Measurements from ENCODE around the gene ACBD6. TPM values are rescaled to one million over a fixed set of nuclear protein-coding genes. Genes with fewer than 3 reads are reported as not detected.

The ACBD6 gene
- total RNA-seq, 2 donors from 2014 or later, result 41.9 to 50.0 TPM

- Histone ChIP-seq H3K27ac (no peak overlapping the region), H3K27me3 (replicated peaks; ENCODE audit: insufficient read depth) (no peaks in the 10 kb centered on the region), H3K4me1 (replicated peaks) (no peaks in the 10 kb centered on the region), H3K4me3 (no peak overlapping the region), H3K36me3 (no peaks in the 10 kb centered on the region), H3K9me3 (no peaks in the 10 kb centered on the region)
- no peak for DNase-seq (ENCODE audit: low spot score)
- TF ChIP-seq POLR2AphosphoS5 (IDR thresholded peaks at IDR 0.05) (no peak), POLR2A (IDR thresholded peaks at IDR 0.05) (no peak), CTCF (IDR thresholded peaks at IDR 0.05) (no peak)
- WGBS, result 33% methylated on average over 1 of the region's 1 CpG
- intact Hi-C loops (cut with DNase I), result no loop called here
These were observed 143.7 kb downstream of the ACBD6 start for GRCh38 chr1:180358649-180359048.

- Histone ChIP-seq H3K36me3 (no peaks in the 10 kb centered on the region), H3K27ac (no peak overlapping the region), H3K27me3 (replicated peaks; ENCODE audit: insufficient read depth) (no peaks in the 10 kb centered on the region), H3K4me1 (replicated peaks) (no peaks in the 10 kb centered on the region), H3K4me3 (no peak overlapping the region), H3K9me3 (no peaks in the 10 kb centered on the region)
- TF ChIP-seq POLR2A (IDR thresholded peaks at IDR 0.05), result no peak
- no peak for TF ChIP-seq CTCF (IDR thresholded peaks at IDR 0.05)
- TF ChIP-seq POLR2AphosphoS5 (IDR thresholded peaks at IDR 0.05), result no peak
- intact Hi-C loops (cut with DNase I), result no loop called here
- no peak for DNase-seq (ENCODE audit: low spot score)
- WGBS, result 93% methylated on average over 2 of the region's 2 CpGs
These were observed 148.4 kb downstream of the ACBD6 start for GRCh38 chr1:180353945-180354344.

GRCh38 chr1:180352588-180352987 lies 149.8 kb downstream of the ACBD6 start:
- no peak for TF ChIP-seq CTCF (IDR thresholded peaks at IDR 0.05)
- no peak for TF ChIP-seq POLR2A (IDR thresholded peaks at IDR 0.05)
- TF ChIP-seq POLR2AphosphoS5 (IDR thresholded peaks at IDR 0.05), result no peak
- Histone ChIP-seq H3K27me3 (replicated peaks; ENCODE audit: insufficient read depth) (no peaks in the 10 kb centered on the region), H3K27ac (no peak overlapping the region), H3K4me3 (no peak overlapping the region), H3K9me3 (no peaks in the 10 kb centered on the region), H3K4me1 (replicated peaks) (no peaks in the 10 kb centered on the region), H3K36me3 (no peaks in the 10 kb centered on the region)
- intact Hi-C loops (cut with DNase I), result no loop called here
- 67% methylated on average over 2 of the region's 2 CpGs for WGBS
- no peak for DNase-seq (ENCODE audit: low spot score)

- intact Hi-C loops (cut with DNase I), result no loop called here
- H3K27me3 ChIP-seq (replicated peaks; ENCODE audit: insufficient read depth), result no peaks in the 10 kb centered on the region
- H3K27ac ChIP-seq, result no peak overlapping the region
- no peak overlapping the region for H3K4me3 ChIP-seq
- no peak for DNase-seq (ENCODE audit: low spot score)
- 83% methylated on average over 4 of the region's 4 CpGs for WGBS
- H3K36me3 ChIP-seq, result no peaks in the 10 kb centered on the region
- H3K9me3 ChIP-seq, result no peaks in the 10 kb centered on the region
- no peak for TF ChIP-seq POLR2AphosphoS5 (IDR thresholded peaks at IDR 0.05)
- TF ChIP-seq CTCF (IDR thresholded peaks at IDR 0.05), result no peak
- no peak for TF ChIP-seq POLR2A (IDR thresholded peaks at IDR 0.05)
- H3K4me1 ChIP-seq (replicated peaks), result no peaks in the 10 kb centered on the region
These were observed 150.4 kb downstream of the ACBD6 start for GRCh38 chr1:180352021-180352420.

GRCh38 chr1:180345148-180345547 lies 157.2 kb downstream of the ACBD6 start:
- intact Hi-C loops (cut with DNase I), result no loop called here
- Histone ChIP-seq H3K27ac (no peak overlapping the region), H3K36me3 (no peaks in the 10 kb centered on the region), H3K27me3 (replicated peaks; ENCODE audit: insufficient read depth) (no peaks in the 10 kb centered on the region), H3K4me1 (replicated peaks) (no peaks in the 10 kb centered on the region), H3K9me3 (no peaks in the 10 kb centered on the region), H3K4me3 (no peak overlapping the region)
- no peak for TF ChIP-seq CTCF (IDR thresholded peaks at IDR 0.05)
- TF ChIP-seq POLR2A (IDR thresholded peaks at IDR 0.05), result no peak
- no peak for TF ChIP-seq POLR2AphosphoS5 (IDR thresholded peaks at IDR 0.05)
- DNase-seq (ENCODE audit: low spot score), result no peak
